ENCODE data around the gene ARID5B.

DNA sequence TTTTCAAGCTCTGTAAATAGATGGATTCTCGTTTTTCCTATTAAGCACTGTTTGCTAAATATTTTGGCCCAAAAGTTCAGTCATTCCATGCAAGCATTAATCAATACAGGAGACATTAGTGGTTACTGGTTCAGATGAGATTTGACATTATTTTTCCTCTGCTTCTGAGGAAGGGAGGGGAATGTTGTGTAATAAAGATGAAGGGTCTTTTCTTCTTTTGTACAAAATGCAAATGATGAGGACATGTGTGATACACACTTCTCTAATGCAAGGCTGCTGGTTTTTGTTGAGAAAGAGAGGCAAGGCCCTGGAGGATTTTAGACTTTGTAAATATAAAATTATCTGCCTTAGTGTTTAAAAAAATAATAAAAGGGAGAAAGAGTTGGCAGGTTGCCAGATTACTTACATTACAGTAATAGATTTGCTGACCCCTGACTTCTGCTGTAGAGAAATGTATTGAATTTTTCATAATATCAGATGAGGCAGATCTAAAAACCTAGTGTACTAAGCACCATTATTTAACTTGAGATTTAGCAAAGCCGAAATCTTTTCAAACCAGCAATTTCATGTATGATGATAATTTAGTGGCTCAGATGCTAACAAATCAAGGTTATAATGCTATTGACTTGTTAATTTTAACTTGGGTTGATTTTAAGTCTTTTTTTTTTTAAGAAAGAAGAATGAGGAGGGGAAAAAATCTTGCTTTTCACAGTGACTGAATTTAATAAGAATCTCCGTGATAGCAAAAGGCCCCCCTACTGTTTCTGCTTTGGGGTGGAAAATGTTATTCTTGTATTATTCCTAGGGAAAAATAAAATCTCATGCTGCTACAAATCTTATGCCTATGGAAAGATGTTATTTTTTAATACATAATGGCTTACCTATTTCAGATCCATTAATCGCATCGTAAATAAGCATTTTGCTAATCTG, 180.1 kb downstream of the ARID5B start:
- TF ChIP-seq, protein P1, sequence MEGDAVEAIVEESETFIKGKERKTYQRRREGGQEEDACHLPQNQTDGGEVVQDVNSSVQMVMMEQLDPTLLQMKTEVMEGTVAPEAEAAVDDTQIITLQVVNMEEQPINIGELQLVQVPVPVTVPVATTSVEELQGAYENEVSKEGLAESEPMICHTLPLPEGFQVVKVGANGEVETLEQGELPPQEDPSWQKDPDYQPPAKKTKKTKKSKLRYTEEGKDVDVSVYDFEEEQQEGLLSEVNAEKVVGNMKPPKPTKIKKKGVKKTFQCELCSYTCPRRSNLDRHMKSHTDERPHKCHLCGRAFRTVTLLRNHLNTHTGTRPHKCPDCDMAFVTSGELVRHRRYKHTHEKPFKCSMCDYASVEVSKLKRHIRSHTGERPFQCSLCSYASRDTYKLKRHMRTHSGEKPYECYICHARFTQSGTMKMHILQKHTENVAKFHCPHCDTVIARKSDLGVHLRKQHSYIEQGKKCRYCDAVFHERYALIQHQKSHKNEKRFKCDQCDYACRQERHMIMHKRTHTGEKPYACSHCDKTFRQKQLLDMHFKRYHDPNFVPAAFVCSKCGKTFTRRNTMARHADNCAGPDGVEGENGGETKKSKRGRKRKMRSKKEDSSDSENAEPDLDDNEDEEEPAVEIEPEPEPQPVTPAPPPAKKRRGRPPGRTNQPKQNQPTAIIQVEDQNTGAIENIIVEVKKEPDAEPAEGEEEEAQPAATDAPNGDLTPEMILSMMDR (IDR thresholded peaks at IDR 0.05; ENCODE audit: borderline replicate concordance, extremely low read depth, low read length, poor library complexity, severe bottlenecking): no peak
- TF ChIP-seq EZH2 (IDR thresholded peaks at IDR 0.05; ENCODE audit: borderline replicate concordance, low read depth, low read length, severe bottlenecking): no peak
